MM.1S (cell line): ENCODE results near the gene CITED2.

Experiments
- DNase-seq: peaks from one replicate; pipeline ENCODE4 v3.0.0-alpha.2; 2015
- H2AFZ ChIP-seq: fragments of 300-600 bp; sonication (generic); 2 replicates; pipeline ENCODE4 v1.6.0; 2016; ENCODE audit warnings: antibody characterized with exemption, low read length
- H3F3A ChIP-seq: fragments of 300-600 bp; sonication (generic); 2 replicates; pipeline ENCODE4 v1.6.1; 2016; ENCODE audit warnings: mild to moderate bottlenecking, antibody characterized with exemption, low read length, moderate library complexity, mixed read lengths; ENCODE audit not compliant: insufficient read depth
- H3K27ac ChIP-seq: fragments of 300-600 bp; sonication (generic); 2 replicates; pipeline ENCODE4 v1.5.1; 2016; ENCODE audit warnings: mild to moderate bottlenecking, low read length
- H3K27me3 ChIP-seq: fragments of 300-600 bp; sonication (generic); replicated peaks from 2 replicates; pipeline ENCODE4 v1.6.0; 2016; ENCODE audit warnings: low read length; ENCODE audit not compliant: insufficient read depth
- H3K36me3 ChIP-seq: fragments of 300-600 bp; sonication (generic); replicated peaks from 2 replicates; pipeline ENCODE4 v1.6.1; 2016; ENCODE audit warnings: mild to moderate bottlenecking, low read length, mixed read lengths; ENCODE audit not compliant: insufficient read depth
- H3K4me1 ChIP-seq: fragments of 300-600 bp; sonication (generic); 2 replicates; pipeline ENCODE4 v1.6.1; 2016; ENCODE audit warnings: low read length, mixed read lengths
- H3K4me2 ChIP-seq: fragments of 300-600 bp; sonication (generic); 2 replicates; pipeline ENCODE4 v1.6.0; 2016; ENCODE audit warnings: low read depth, low read length
- H3K4me3 ChIP-seq: fragments of 300-600 bp; sonication (generic); 2 replicates; pipeline ENCODE4 v1.5.1; 2016; ENCODE audit warnings: low read length, mixed read lengths
- H3K79me2 ChIP-seq: fragments of 300-600 bp; sonication (generic); 2 replicates; pipeline ENCODE4 v1.6.1; 2016; ENCODE audit warnings: mixed run types, low read length, mixed read lengths
- H3K9ac ChIP-seq: fragments of 300-600 bp; sonication (generic); 2 replicates; pipeline ENCODE4 v1.6.1; 2016; ENCODE audit warnings: low read length, mixed read lengths
- H3K9me2 ChIP-seq: fragments of 300-600 bp; sonication (generic); replicated peaks from 2 replicates; pipeline ENCODE4 v1.6.1; 2016; ENCODE audit warnings: mild to moderate bottlenecking, low read length, mixed read lengths; ENCODE audit not compliant: insufficient read depth
- H3K9me3 ChIP-seq: fragments of 300-600 bp; sonication (generic); replicated peaks from 2 replicates; pipeline ENCODE4 v1.6.1; 2016; ENCODE audit warnings: mild to moderate bottlenecking, low read length, mixed read lengths; ENCODE audit not compliant: insufficient read depth
- H4K20me1 ChIP-seq: fragments of 300-600 bp; sonication (generic); 2 replicates; pipeline ENCODE4 v1.6.1; 2016; ENCODE audit warnings: mild to moderate bottlenecking, low read length, moderate library complexity, mixed read lengths; ENCODE audit not compliant: insufficient read depth
- EZH2 ChIP-seq: fragments of 300-600 bp; sonication (generic); optimal IDR thresholded peaks from 2 replicates; pipeline ENCODE3; 2017; ENCODE audit warnings: low read depth, mild to moderate bottlenecking, antibody characterized with exemption, low read length, mixed read lengths
- EZH2phosphoT487 ChIP-seq: fragments of 300-600 bp; sonication (generic); IDR thresholded peaks from 2 replicates; pipeline ENCODE4 v1.6.1; 2018; ENCODE audit warnings: antibody characterized with exemption, low read length
- TF ChIP-seq, protein P1 (sequence below): fragments of 300-600 bp; sonication (generic); IDR thresholded peaks from 2 replicates; pipeline ENCODE4 v1.5.1; 2016; ENCODE audit warnings: antibody characterized with exemption, low read length, mixed read lengths

CITED2 gene

DNA sequence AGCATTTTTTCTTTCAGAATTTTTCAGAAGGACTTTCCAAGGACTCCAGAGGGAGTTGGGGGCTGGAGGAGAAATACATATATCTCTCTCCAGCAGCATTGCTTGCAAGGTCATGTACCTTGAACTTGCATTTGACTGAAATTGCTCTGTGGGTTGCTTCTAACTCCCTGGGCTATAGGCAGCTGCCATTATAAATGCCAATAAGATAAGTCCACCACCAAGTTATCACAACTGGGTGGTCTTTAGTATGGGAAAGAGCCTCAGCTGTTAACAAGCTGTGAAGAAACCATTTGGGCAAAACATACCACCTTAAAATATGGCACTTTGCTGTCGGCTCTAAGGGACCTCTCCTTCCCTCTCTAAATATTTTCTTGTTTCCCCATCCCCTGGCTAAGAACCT is 20.9 kb upstream of the CITED2 start:
- Histone ChIP-seq H3F3A (no peaks in the 10 kb centered on the region), H4K20me1 (no peaks in the 10 kb centered on the region), H3K4me2 (no peak overlapping the region), H3K79me2 (no peaks in the 10 kb centered on the region), H3K9me2 (no peaks in the 10 kb centered on the region), H3K27me3 (no peaks in the 10 kb centered on the region), H3K27ac (no peak overlapping the region), H3K9ac (no peak overlapping the region), H3K4me3 (no peak overlapping the region), H3K9me3 (no peaks in the 10 kb centered on the region), H3K36me3 (no peaks in the 10 kb centered on the region), H2AFZ (no peak overlapping the region), H3K4me1 (no peaks in the 10 kb centered on the region)
- TF ChIP-seq, protein P1, sequence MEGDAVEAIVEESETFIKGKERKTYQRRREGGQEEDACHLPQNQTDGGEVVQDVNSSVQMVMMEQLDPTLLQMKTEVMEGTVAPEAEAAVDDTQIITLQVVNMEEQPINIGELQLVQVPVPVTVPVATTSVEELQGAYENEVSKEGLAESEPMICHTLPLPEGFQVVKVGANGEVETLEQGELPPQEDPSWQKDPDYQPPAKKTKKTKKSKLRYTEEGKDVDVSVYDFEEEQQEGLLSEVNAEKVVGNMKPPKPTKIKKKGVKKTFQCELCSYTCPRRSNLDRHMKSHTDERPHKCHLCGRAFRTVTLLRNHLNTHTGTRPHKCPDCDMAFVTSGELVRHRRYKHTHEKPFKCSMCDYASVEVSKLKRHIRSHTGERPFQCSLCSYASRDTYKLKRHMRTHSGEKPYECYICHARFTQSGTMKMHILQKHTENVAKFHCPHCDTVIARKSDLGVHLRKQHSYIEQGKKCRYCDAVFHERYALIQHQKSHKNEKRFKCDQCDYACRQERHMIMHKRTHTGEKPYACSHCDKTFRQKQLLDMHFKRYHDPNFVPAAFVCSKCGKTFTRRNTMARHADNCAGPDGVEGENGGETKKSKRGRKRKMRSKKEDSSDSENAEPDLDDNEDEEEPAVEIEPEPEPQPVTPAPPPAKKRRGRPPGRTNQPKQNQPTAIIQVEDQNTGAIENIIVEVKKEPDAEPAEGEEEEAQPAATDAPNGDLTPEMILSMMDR, result no peak
- TF ChIP-seq EZH2, result no peak
- no peak for TF ChIP-seq EZH2phosphoT487
- DNase-seq, result no peak

DNA sequence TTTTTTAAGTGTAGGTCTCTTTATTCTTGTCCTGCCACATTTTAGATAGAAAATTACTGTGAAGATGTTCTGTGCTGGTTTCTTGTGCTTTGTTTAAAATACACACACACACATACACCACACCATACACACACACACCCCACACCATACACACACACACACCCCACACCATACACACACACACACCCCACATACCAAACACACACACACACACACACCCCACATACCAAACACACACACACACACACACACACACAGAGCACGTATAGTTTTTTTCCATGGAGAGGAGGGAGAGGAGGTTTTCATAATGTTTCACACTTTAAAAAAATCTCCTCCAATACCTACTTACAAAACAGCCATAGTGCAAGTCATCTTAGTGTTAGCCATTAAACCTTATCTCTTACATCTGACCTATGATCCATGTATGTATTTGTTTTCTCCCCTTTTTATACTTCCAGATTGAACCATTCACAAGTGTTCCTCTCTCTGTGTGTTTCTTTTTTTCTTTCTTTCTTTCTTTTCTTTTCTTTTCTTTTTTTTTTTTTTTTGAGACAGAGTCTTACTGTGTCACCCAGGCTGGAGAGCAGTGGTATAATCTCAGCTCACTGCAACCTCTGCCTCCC is 19.7 kb upstream of the CITED2 start:
- Histone ChIP-seq H3F3A (no peaks in the 10 kb centered on the region), H3K9me3 (no peaks in the 10 kb centered on the region), H3K9ac (no peak overlapping the region), H2AFZ (no peak overlapping the region), H3K4me3 (no peak overlapping the region), H3K27me3 (no peaks in the 10 kb centered on the region), H3K36me3 (no peaks in the 10 kb centered on the region), H4K20me1 (no peaks in the 10 kb centered on the region), H3K4me2 (no peak overlapping the region), H3K27ac (no peak overlapping the region), H3K9me2 (no peaks in the 10 kb centered on the region), H3K4me1 (no peaks in the 10 kb centered on the region), H3K79me2 (no peaks in the 10 kb centered on the region)
- no peak for DNase-seq
- TF ChIP-seq, protein P1, result no peak
- TF ChIP-seq EZH2phosphoT487, result no peak
- TF ChIP-seq EZH2, result no peak

DNA sequence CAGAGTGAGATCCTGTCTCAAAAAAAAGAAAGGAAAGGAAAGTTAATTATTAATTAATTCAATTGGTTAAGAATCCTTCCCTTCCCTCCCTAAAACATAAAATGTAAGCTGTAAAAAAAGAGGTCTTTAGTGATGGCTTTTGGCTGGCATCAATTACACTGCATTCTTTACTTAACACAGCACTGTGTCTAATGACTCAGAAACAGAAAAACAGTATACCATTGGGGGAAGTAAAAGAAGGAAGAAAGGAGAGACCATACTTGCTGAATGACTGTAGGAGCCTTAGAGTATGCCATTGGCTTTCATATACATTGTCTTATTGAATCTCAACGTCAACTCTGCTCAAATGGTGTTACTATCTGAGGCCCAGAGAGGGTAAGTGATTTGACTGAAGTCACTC is 18.3 kb upstream of the CITED2 start:
- Histone ChIP-seq H3K27me3 (no peaks in the 10 kb centered on the region), H3K9me2 (no peaks in the 10 kb centered on the region), H3K27ac (no peak overlapping the region), H3K9ac (no peak overlapping the region), H3K36me3 (no peaks in the 10 kb centered on the region), H3K4me3 (no peak overlapping the region), H4K20me1 (no peaks in the 10 kb centered on the region), H2AFZ (no peak overlapping the region; the same call in 1 of the 2 replicates), H3K4me1 (no peaks in the 10 kb centered on the region), H3F3A (no peaks in the 10 kb centered on the region), H3K9me3 (no peaks in the 10 kb centered on the region), H3K79me2 (no peaks in the 10 kb centered on the region), H3K4me2 (no peak overlapping the region)
- no peak for DNase-seq
- TF ChIP-seq, protein P1, result no peak
- no peak for TF ChIP-seq EZH2
- no peak for TF ChIP-seq EZH2phosphoT487
